Measurements from ENCODE around the gene NUDT22. TPM values are rescaled to one million over a fixed set of nuclear protein-coding genes. Genes with fewer than 3 reads are reported as not detected.

The NUDT22 gene
- total RNA-seq, 6 donors from 2014 or later, result 30.3 to 94.3 (median 68.0) TPM

DNA sequence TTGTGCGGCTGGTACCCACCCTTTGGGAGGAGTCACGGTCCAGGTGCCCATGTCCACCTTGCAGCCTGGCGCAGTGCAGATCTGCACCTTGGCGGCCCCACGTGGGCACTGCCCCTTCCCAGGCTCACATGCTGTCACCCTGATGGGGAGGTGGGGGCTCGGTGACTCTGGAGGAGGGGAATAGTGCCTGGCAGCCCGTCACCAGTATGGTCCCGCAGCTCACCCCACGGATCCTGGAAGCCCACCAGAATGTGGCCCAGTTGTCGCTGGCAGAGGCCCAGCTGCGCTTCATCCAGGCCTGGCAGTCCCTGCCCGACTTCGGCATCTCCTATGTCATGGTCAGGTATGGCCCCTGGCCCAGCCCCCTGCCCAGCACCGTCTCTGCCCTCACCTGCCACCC, 5.3 kb upstream of the NUDT22 start:
- DNase-seq, result peak in 1 of 2 donors; percentile 62
- no peaks in the 10 kb centered on the region for H3K27me3 ChIP-seq
- WGBS, 2 donors, result 93 to 94% methylated on average over 10 of the region's 14 CpGs

DNA sequence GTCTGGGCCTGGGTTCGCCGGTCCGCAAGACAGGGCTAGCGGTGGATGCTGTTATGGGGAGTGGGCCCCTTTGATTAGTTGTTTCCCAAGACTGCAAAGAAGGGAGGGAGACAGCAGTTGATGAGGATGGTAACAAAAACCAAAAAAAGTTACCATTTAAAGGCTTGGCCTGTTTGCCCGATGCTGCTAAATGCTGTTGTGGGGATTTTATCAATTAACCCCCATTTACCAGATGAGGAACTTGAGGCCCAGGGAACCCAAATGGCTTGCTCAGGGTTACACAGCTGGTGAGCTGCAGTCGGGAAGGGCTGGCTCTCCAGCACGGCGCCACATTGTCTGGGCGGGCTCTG, 3.4 kb upstream of the NUDT22 start:
- TF ChIP-seq, protein P1, sequence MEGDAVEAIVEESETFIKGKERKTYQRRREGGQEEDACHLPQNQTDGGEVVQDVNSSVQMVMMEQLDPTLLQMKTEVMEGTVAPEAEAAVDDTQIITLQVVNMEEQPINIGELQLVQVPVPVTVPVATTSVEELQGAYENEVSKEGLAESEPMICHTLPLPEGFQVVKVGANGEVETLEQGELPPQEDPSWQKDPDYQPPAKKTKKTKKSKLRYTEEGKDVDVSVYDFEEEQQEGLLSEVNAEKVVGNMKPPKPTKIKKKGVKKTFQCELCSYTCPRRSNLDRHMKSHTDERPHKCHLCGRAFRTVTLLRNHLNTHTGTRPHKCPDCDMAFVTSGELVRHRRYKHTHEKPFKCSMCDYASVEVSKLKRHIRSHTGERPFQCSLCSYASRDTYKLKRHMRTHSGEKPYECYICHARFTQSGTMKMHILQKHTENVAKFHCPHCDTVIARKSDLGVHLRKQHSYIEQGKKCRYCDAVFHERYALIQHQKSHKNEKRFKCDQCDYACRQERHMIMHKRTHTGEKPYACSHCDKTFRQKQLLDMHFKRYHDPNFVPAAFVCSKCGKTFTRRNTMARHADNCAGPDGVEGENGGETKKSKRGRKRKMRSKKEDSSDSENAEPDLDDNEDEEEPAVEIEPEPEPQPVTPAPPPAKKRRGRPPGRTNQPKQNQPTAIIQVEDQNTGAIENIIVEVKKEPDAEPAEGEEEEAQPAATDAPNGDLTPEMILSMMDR (IDR thresholded peaks at IDR 0.05), result no peak
- TF ChIP-seq POLR2AphosphoS5 (IDR thresholded peaks at IDR 0.05), result no peak
- no peak for TF ChIP-seq POLR2A (IDR thresholded peaks at IDR 0.05)
- TF ChIP-seq EP300 (IDR thresholded peaks at IDR 0.05), result no peak
- H3K9me3 ChIP-seq, result no peaks in the 10 kb centered on the region
- H3K36me3 ChIP-seq, result peaks cover 4 to 47% (median 34%) of the 10 kb centered on the region in 4 donors
- ATAC-seq (ENCODE audit: low FRiP score in 2 of 2), result no peak
- no peaks in the 10 kb centered on the region for H3K27me3 ChIP-seq
- 84 to 90% methylated on average over 5 to 8 of the region's 9 CpGs for WGBS, 2 donors
- H3K4me3 ChIP-seq, result no peak overlapping the region
- peaks cover 22 to 28% (median 22%) of the 10 kb centered on the region in 4 donors for H3K4me1 ChIP-seq
- H3K27ac ChIP-seq, result no peak overlapping the region
- DNase-seq, result no peak

More for the DNA sequence above, 5.3 kb upstream of the NUDT22 start:
- Histone ChIP-seq H3K4me3 (no peak overlapping the region), H3K27ac (no peak overlapping the region), H3K9me3 (no peaks in the 10 kb centered on the region), H3K4me1 (peaks cover 9 to 15% (median 11%) of the 10 kb centered on the region in 4 donors), H3K36me3 (peaks cover 4 to 50% (median 34%) of the 10 kb centered on the region in 4 donors)
- TF ChIP-seq EP300 (IDR thresholded peaks at IDR 0.05) (no peak), POLR2AphosphoS5 (IDR thresholded peaks at IDR 0.05) (no peak), POLR2A (IDR thresholded peaks at IDR 0.05) (no peak)
- TF ChIP-seq, protein P1 (IDR thresholded peaks at IDR 0.05), result no peak
- ATAC-seq (ENCODE audit: low FRiP score in 2 of 2), result no peak

- Histone ChIP-seq H3K27ac (no peak overlapping the region), H3K9me3 (no peaks in the 10 kb centered on the region), H3K4me3 (no peak overlapping the region), H3K36me3 (peaks cover 4 to 46% (median 34%) of the 10 kb centered on the region in 4 donors), H3K4me1 (peaks cover 23 to 30% (median 27%) of the 10 kb centered on the region in 4 donors), H3K27me3 (no peaks in the 10 kb centered on the region)
- WGBS, 2 donors, result 91 to 97% methylated on average over 15 to 23 of the region's 24 CpGs
- TF ChIP-seq POLR2AphosphoS5 (IDR thresholded peaks at IDR 0.05), result no peak
- TF ChIP-seq, protein P1 (IDR thresholded peaks at IDR 0.05), result no peak
- TF ChIP-seq EP300 (IDR thresholded peaks at IDR 0.05), result no peak
- TF ChIP-seq POLR2A (IDR thresholded peaks at IDR 0.05), result no peak
- DNase-seq, result peak in 1 of 2 donors; percentile 68
- no peak for ATAC-seq (ENCODE audit: low FRiP score in 2 of 2)
These were observed 2.9 kb upstream of the NUDT22 start for GRCh38 chr11:64223001-64223651.

GRCh38 chr11:64224151-64224890, 1.8 kb upstream of the NUDT22 start:
- peak in 1 of 2 donors; percentile 46 for DNase-seq
- peak overlapping the region in 1 of 4 donors; percentile 89 for H3K27ac ChIP-seq
- no peaks in the 10 kb centered on the region for H3K9me3 ChIP-seq
- no peak overlapping the region for H3K4me3 ChIP-seq
- no peak for ATAC-seq (ENCODE audit: low FRiP score in 2 of 2)
- TF ChIP-seq EP300 (IDR thresholded peaks at IDR 0.05) (no peak), POLR2A (IDR thresholded peaks at IDR 0.05) (no peak), POLR2AphosphoS5 (IDR thresholded peaks at IDR 0.05) (no peak)
- TF ChIP-seq, protein P1 (IDR thresholded peaks at IDR 0.05), result no peak
- H3K4me1 ChIP-seq, result peaks cover 26 to 36% (median 29%) of the 10 kb centered on the region in 4 donors
- 89 to 91% methylated on average over 15 to 17 of the region's 17 CpGs for WGBS, 2 donors
- no peaks in the 10 kb centered on the region for H3K27me3 ChIP-seq
- peaks cover 4 to 38% (median 31%) of the 10 kb centered on the region in 4 donors for H3K36me3 ChIP-seq
